ENCODE measurements around the gene P3H1. TPM values are rescaled to one million over a fixed set of nuclear protein-coding genes. Genes with fewer than 3 reads are reported as not detected.

Gene P3H1
- total RNA-seq, 4 donors from 2014 or later, result 19.5 to 33.5 (median 24.9) TPM

DNA sequence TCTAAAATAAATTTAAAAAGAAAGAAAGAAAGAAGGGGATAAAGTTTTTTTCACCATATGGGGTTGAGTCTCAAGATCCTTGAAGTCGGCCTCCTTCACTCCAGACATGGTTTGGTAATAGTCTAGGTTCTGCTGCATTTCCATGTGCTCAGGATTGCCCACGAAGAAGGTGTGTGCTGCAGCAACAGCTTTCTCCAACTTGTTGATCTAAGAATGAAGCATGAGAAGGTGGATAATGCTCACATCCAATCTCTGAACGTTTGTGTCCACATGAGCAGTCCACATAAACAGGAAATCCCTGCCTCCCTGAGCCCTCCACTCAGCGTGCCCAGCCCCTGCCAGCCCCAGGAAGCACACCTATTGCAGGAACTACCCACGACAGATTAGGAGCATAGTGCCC lies 4.6 kb downstream of the P3H1 start:
- no peaks in the 10 kb centered on the region for H3K9me3 ChIP-seq
- H3K27ac ChIP-seq (replicated peaks in 1 of 4), result no peak overlapping the region
- WGBS, result 63% methylated on average over 5 of the region's 5 CpGs
- no peaks in the 10 kb centered on the region for H3K27me3 ChIP-seq
- intact Hi-C loops (cut with DNase I), result loop anchor here (10.0 kb wide), 3 partner anchors 83 to 163 kb away; partner anchors contain the start of genes PPIH and ZNF691
- H3K4me1 ChIP-seq, result peaks cover 14 to 37% (median 26%) of the 10 kb centered on the region in 4 donors
- peaks cover 24 to 47% (median 42%) of the 10 kb centered on the region in 4 donors for H3K36me3 ChIP-seq
- no peak overlapping the region for H3K4me3 ChIP-seq
- TF ChIP-seq POLR2A (IDR thresholded peaks at IDR 0.05; ENCODE audit: low read depth), result no peak
- TF ChIP-seq POLR2AphosphoS5 (IDR thresholded peaks at IDR 0.05), result no peak
- no peak for TF ChIP-seq EP300 (IDR thresholded peaks at IDR 0.05)
- TF ChIP-seq, protein P1, sequence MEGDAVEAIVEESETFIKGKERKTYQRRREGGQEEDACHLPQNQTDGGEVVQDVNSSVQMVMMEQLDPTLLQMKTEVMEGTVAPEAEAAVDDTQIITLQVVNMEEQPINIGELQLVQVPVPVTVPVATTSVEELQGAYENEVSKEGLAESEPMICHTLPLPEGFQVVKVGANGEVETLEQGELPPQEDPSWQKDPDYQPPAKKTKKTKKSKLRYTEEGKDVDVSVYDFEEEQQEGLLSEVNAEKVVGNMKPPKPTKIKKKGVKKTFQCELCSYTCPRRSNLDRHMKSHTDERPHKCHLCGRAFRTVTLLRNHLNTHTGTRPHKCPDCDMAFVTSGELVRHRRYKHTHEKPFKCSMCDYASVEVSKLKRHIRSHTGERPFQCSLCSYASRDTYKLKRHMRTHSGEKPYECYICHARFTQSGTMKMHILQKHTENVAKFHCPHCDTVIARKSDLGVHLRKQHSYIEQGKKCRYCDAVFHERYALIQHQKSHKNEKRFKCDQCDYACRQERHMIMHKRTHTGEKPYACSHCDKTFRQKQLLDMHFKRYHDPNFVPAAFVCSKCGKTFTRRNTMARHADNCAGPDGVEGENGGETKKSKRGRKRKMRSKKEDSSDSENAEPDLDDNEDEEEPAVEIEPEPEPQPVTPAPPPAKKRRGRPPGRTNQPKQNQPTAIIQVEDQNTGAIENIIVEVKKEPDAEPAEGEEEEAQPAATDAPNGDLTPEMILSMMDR (IDR thresholded peaks at IDR 0.05), result no peak
- DNase-seq (ENCODE audit: extremely low spot score), result no peak

DNA sequence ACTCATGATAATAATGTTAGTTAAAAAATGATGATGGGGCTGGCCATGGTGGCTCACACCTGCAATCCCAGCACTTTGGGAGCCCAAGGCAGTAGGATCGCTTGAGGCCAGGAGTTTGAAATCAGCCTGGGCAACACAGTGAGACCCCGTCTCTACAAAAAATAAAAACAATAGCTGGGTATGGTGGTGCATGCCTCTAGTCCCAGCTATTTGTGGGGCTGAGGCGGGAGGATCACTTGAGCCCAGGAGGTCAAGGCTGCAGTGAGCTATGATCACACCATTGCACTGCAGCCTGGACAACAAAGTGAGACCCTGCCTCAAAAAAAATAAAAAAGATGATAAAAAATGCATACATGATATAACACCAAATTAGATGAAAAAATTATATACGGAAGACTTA lies 5.3 kb downstream of the P3H1 start:
- Histone ChIP-seq H3K9me3 (no peaks in the 10 kb centered on the region), H3K4me3 (no peak overlapping the region), H3K4me1 (peaks cover 14 to 40% (median 28%) of the 10 kb centered on the region in 4 donors), H3K27me3 (no peaks in the 10 kb centered on the region), H3K27ac (replicated peaks in 1 of 4) (no peak overlapping the region), H3K36me3 (peaks cover 29 to 54% (median 47%) of the 10 kb centered on the region in 4 donors)
- intact Hi-C loops (cut with DNase I), result loop anchor here (10.0 kb wide), 3 partner anchors 83 to 163 kb away; partner anchors contain the start of genes PPIH and ZNF691
- no peak for TF ChIP-seq EP300 (IDR thresholded peaks at IDR 0.05)
- TF ChIP-seq POLR2AphosphoS5 (IDR thresholded peaks at IDR 0.05), result no peak
- TF ChIP-seq POLR2A (IDR thresholded peaks at IDR 0.05; ENCODE audit: low read depth), result no peak
- TF ChIP-seq, protein P1 (IDR thresholded peaks at IDR 0.05), result no peak
- DNase-seq (ENCODE audit: extremely low spot score), result no peak
- WGBS, result 90% methylated on average over 4 of the region's 4 CpGs

DNA sequence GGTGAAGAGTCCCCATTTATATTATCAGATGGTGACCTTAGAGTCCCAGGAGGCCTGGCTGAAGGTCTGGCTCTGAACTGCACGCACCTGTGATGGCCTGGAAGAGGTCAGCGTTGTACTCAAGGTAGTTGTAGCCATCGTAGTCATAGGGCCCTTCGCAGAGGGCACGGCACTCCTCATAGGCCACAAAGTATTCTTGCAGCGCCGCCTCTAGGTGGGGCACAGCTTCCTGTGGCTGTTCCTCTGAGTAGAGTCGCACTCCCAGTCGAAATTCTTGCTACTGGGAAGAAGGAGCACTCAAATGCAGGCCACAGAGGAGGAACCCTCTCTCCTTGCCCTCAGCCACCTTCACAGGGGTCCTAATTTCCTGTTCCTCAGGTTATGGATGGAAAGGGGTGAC lies 7.7 kb downstream of the P3H1 start:
- Histone ChIP-seq H3K27me3 (no peaks in the 10 kb centered on the region), H3K27ac (replicated peaks in 1 of 4) (no peak overlapping the region), H3K36me3 (peaks cover 51 to 79% (median 72%) of the 10 kb centered on the region in 4 donors), H3K4me3 (no peak overlapping the region), H3K4me1 (peaks cover 0 to 22% (median 12%) of the 10 kb centered on the region in 4 donors), H3K9me3 (no peaks in the 10 kb centered on the region)
- intact Hi-C loops (cut with DNase I), result loop anchor here (5.0 kb wide), 1 partner anchor 177 kb away; no protein-coding TSS in a partner anchor
- 68% methylated on average over 4 of the region's 9 CpGs for WGBS
- TF ChIP-seq EP300 (IDR thresholded peaks at IDR 0.05) (no peak), POLR2AphosphoS5 (IDR thresholded peaks at IDR 0.05) (no peak), POLR2A (IDR thresholded peaks at IDR 0.05; ENCODE audit: low read depth) (no peak)
- TF ChIP-seq, protein P1 (IDR thresholded peaks at IDR 0.05), result no peak
- DNase-seq (ENCODE audit: extremely low spot score), result no peak

DNA sequence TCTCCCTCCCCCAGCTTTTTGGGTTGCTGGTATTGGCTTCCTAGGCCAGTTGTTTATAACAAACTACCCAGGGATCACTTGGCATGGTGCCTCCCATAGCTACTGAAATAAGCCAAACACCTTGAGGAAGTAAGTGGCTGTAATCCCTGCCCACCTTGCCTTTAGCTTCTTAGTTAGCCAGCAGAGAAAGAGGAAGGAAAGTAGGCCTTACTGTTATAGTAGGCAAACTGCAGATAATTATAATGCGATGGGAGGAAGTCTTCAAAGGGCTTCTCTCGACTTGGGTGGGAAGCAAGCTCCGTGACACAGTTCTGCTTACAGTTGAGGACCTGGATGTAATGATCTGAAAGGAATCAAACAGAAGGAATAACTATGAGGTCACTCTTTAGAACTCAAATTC lies 8.2 kb downstream of the P3H1 start:
- TF ChIP-seq EP300 (IDR thresholded peaks at IDR 0.05) (no peak), POLR2A (IDR thresholded peaks at IDR 0.05; ENCODE audit: low read depth) (no peak), POLR2AphosphoS5 (IDR thresholded peaks at IDR 0.05) (no peak)
- TF ChIP-seq, protein P1 (IDR thresholded peaks at IDR 0.05), result no peak
- peaks cover 0 to 18% (median 7%) of the 10 kb centered on the region in 4 donors for H3K4me1 ChIP-seq
- 73% methylated on average over 3 of the region's 3 CpGs for WGBS
- H3K4me3 ChIP-seq, result no peak overlapping the region
- peaks cover 55 to 84% (median 77%) of the 10 kb centered on the region in 4 donors for H3K36me3 ChIP-seq
- intact Hi-C loops (cut with DNase I), result loop anchor here (5.0 kb wide), 1 partner anchor 176 kb away; no protein-coding TSS in a partner anchor
- no peak overlapping the region for H3K27ac ChIP-seq (replicated peaks in 1 of 4)
- H3K9me3 ChIP-seq, result no peaks in the 10 kb centered on the region
- DNase-seq (ENCODE audit: extremely low spot score), result no peak
- H3K27me3 ChIP-seq, result no peaks in the 10 kb centered on the region

DNA sequence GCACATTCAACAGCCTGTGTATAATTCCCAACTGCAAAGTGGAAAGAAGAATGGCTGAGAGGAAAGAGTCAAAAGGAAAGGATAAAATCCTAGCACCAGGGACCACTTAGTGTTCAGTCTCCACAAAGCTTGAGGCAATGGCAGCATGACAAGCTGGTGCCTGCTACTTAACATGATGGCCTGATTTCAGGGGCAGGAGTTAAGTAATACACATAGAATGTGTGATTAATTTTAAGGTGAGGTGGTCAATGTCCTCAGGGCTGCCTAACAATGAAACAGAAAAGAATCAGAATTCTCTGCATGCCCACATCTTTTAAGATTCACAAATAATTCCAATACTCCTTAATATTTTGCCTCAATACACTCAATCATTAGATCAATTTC lies 8.9 kb downstream of the P3H1 start:
- TF ChIP-seq EP300 (IDR thresholded peaks at IDR 0.05) (no peak), POLR2A (IDR thresholded peaks at IDR 0.05; ENCODE audit: low read depth) (no peak), POLR2AphosphoS5 (IDR thresholded peaks at IDR 0.05) (no peak)
- TF ChIP-seq, protein P1 (IDR thresholded peaks at IDR 0.05), result no peak
- H3K4me3 ChIP-seq, result no peak overlapping the region
- H3K27ac ChIP-seq (replicated peaks in 1 of 4), result no peak overlapping the region
- peaks cover 59 to 91% (median 84%) of the 10 kb centered on the region in 4 donors for H3K36me3 ChIP-seq
- H3K27me3 ChIP-seq, result no peaks in the 10 kb centered on the region
- peaks cover 0 to 17% (median 6%) of the 10 kb centered on the region in 4 donors for H3K4me1 ChIP-seq
- H3K9me3 ChIP-seq, result no peaks in the 10 kb centered on the region
- intact Hi-C loops (cut with DNase I), result loop anchor here (2.0 to 5.0 kb wide), 2 partner anchors 75 to 176 kb away; partner anchors contain the start of gene YBX1
- DNase-seq (ENCODE audit: extremely low spot score), result no peak

Measured in esophagus muscularis mucosa (tissue), 4 donors.